MM.1S (cell line): ENCODE results near the gene CHCHD6.

Experiments
- EZH2 ChIP-seq: fragments of 300-600 bp; sonication (generic); optimal IDR thresholded peaks from 2 replicates; pipeline ENCODE3; 2017; ENCODE audit warnings: low read depth, mild to moderate bottlenecking, antibody characterized with exemption, low read length, mixed read lengths
- EZH2phosphoT487 ChIP-seq: fragments of 300-600 bp; sonication (generic); IDR thresholded peaks from 2 replicates; pipeline ENCODE4 v1.6.1; 2018; ENCODE audit warnings: antibody characterized with exemption, low read length
- TF ChIP-seq, protein P1 (sequence below): fragments of 300-600 bp; sonication (generic); IDR thresholded peaks from 2 replicates; pipeline ENCODE4 v1.5.1; 2016; ENCODE audit warnings: antibody characterized with exemption, low read length, mixed read lengths

DNA sequence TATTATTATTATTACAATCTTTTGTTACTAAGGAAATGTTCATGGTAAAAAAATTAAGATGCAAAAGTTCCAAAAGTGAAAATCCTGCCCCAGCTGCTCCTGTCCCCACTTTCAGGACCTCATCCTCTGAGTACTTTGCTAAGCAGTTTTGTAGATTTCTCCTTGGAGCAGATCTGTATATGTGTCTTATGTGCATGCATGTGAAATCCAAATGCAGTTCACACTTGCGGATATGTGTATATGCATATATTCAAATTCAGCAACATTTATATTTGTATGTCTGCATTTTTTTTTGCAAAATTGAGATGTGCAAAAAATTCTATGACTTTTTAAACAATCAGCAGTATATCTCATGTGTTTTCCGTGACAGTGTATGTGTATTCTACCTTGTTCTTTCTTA, 19.2 kb downstream of the CHCHD6 start:
- TF ChIP-seq EZH2phosphoT487 (no peak), EZH2 (no peak)
- TF ChIP-seq, protein P1, sequence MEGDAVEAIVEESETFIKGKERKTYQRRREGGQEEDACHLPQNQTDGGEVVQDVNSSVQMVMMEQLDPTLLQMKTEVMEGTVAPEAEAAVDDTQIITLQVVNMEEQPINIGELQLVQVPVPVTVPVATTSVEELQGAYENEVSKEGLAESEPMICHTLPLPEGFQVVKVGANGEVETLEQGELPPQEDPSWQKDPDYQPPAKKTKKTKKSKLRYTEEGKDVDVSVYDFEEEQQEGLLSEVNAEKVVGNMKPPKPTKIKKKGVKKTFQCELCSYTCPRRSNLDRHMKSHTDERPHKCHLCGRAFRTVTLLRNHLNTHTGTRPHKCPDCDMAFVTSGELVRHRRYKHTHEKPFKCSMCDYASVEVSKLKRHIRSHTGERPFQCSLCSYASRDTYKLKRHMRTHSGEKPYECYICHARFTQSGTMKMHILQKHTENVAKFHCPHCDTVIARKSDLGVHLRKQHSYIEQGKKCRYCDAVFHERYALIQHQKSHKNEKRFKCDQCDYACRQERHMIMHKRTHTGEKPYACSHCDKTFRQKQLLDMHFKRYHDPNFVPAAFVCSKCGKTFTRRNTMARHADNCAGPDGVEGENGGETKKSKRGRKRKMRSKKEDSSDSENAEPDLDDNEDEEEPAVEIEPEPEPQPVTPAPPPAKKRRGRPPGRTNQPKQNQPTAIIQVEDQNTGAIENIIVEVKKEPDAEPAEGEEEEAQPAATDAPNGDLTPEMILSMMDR, result no peak
